Activated naive CD8-positive, alpha-beta T cell (primary cell): Measurements from ENCODE around the gene COPRS.
"Not testable (repeated sequence)": the region's sequence is repeated elsewhere in the genome, so short reads cannot be mapped to it uniquely, and the experiment has no call there.

Experiments
- H3K27ac Mint-ChIP-seq: one replicate; pipeline ENCODE4 v1.8.0; 2021; ENCODE audit warnings: mixed read lengths
- H3K27me3 Mint-ChIP-seq: one replicate; pipeline ENCODE4 v1.8.0; 2021; ENCODE audit warnings: mixed read lengths
- H3K36me3 Mint-ChIP-seq: one replicate; pipeline ENCODE4 v1.8.0; 2021; ENCODE audit warnings: mixed read lengths
- H3K4me1 Mint-ChIP-seq: one replicate; pipeline ENCODE4 v1.8.0; 2021; ENCODE audit warnings: low read depth, mixed read lengths
- H3K4me3 Mint-ChIP-seq: one replicate; pipeline ENCODE4 v1.8.0; 2021; ENCODE audit warnings: mild to moderate bottlenecking, mixed read lengths
- H3K9me3 Mint-ChIP-seq: one replicate; pipeline ENCODE4 v1.8.0; 2021; ENCODE audit warnings: low read depth, mixed read lengths

The COPRS gene

DNA sequence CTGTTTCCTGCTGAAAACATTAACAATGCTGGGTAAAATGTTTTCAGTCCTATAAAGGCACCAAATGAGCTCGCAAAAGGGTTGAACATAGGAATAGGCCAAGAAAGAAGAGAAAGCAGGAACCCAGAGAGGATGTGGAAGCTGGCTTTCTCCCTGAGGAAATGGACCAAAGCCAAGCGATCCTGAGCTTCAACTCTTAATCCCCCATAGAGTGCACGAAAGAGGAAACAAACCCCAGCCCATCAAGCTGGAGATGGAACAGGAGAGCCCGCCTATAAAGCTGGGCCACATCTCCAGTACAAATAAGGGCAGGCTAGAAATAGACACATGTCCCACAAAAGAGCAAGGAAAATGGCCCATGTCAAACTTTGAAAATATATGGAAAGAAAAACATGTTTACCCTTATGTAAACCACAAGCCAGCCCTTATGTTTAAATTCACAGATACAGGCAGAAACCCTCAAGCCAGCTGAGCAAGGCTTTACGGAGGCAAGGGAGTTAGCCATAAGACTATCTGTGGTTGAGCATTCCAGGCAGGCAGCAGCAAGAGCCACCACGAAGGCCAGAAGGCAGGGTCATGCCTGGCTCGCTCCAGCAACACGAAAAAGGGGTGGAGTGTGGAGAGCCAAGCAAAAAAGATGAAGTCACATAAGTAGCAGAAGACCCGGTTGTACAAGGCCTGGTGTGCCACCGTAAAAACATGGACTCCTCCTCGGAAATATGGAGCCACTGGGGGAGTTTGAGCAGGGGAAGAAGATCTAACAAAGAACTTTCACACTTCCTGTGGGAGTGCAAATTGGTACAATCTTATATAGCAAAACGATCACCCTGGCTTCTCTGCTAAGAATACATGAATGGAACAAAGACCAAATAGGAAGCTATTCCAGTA lies 27.8 kb downstream of the COPRS start:
- Mint-ChIP-seq H3K27me3 (no peaks in the 10 kb centered on the region), H3K4me1 (peaks cover 2% of the 10 kb centered on the region), H3K27ac (no peak overlapping the region), H3K9me3 (no peaks in the 10 kb centered on the region), H3K4me3 (no peak overlapping the region), H3K36me3 (no peaks in the 10 kb centered on the region)

- Mint-ChIP-seq H3K36me3 (no peaks in the 10 kb centered on the region), H3K27ac (no peak overlapping the region), H3K27me3 (no peaks in the 10 kb centered on the region), H3K4me1 (peaks cover 2% of the 10 kb centered on the region), H3K9me3 (no peaks in the 10 kb centered on the region), H3K4me3 (no peak overlapping the region)
These were observed 29.4 kb downstream of the COPRS start for GRCh38 chr17:31829649-31830048.

GRCh38 chr17:31828955-31829354 lies 30.1 kb downstream of the COPRS start:
- H3K4me1 Mint-ChIP-seq, H3K4me3 Mint-ChIP-seq, H3K27ac Mint-ChIP-seq, H3K9me3 Mint-ChIP-seq, H3K36me3 Mint-ChIP-seq, H3K27me3 Mint-ChIP-seq: not testable (repeated sequence)

DNA sequence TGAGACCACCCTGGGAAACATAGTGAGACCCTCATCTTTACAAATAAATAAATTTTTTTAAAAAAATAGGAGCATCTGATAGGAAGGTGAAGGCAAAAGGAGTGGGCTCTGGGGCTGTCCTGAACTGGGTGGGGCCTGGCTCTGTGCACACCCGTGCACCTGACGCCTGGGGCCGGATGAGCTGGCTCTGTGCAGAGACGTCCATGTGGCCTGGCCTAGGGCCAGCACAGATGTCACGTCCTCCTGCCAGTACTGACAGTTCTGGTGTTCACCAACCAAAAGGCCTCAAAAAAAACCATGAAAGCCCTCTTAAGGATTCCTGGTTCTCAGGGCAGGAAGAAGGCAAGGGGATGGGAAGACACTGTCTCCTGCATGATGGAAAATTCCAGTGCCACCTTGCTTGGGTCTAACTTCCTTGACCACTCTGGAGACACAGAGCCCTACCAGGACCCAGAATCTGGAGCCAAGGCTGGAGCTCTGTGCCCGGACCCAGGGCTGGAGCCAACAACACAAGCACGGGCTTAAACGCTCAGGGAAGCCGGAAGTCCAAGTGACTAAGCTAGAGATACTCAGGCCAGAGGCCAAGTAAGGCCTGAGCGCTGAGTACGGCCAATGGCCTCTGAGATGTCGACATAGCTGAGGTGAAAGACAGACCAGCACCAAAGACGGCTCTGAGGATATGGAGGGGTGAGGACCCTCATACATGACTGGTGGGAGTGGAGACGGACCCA lies 32.9 kb downstream of the COPRS start:
- Mint-ChIP-seq H3K9me3 (no peaks in the 10 kb centered on the region), H3K36me3 (no peaks in the 10 kb centered on the region), H3K4me3 (no peak overlapping the region), H3K27ac (no peak overlapping the region), H3K4me1 (no peaks in the 10 kb centered on the region), H3K27me3 (no peaks in the 10 kb centered on the region)

DNA sequence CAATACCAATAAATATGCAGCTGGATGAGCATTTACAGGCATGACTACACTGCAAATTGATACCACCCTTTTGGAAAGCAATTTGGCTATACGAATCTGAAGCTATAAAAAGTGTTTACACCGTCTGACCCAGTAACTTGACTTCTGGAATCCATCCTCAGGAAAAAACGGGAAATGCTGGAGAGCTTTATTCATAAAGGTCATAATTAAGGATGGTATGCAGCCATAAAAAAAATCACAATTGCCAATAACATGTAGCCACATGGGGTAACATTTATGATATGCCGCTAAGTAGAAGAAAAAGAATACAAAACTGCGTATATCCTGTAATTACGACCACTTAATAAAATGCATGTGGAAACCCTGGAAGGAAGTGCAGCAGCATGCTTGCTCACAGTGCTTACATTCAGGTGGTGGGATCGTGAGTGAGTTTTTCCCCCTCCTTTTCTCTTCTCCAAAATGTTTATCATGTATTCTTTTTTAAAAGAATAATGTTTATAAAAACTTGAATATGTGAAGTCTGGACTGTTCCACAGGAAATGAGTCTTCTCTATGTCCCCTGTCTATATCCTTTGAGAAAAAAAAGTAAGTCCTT lies 34.2 kb downstream of the COPRS start:
- H3K36me3 Mint-ChIP-seq, result no peaks in the 10 kb centered on the region
- H3K27me3 Mint-ChIP-seq, result no peaks in the 10 kb centered on the region
- H3K9me3 Mint-ChIP-seq, result no peaks in the 10 kb centered on the region
- no peak overlapping the region for H3K4me3 Mint-ChIP-seq
- H3K4me1 Mint-ChIP-seq, result no peaks in the 10 kb centered on the region
- H3K27ac Mint-ChIP-seq, result no peak overlapping the region

- Mint-ChIP-seq H3K36me3 (no peaks in the 10 kb centered on the region), H3K4me1 (no peaks in the 10 kb centered on the region), H3K27me3 (no peaks in the 10 kb centered on the region), H3K27ac (no peak overlapping the region), H3K4me3 (no peak overlapping the region), H3K9me3 (no peaks in the 10 kb centered on the region)
These were observed 36.0 kb downstream of the COPRS start for GRCh38 chr17:31823014-31823413.

- no peaks in the 10 kb centered on the region for H3K36me3 Mint-ChIP-seq
- no peaks in the 10 kb centered on the region for H3K27me3 Mint-ChIP-seq
- H3K9me3 Mint-ChIP-seq, result no peaks in the 10 kb centered on the region
- no peaks in the 10 kb centered on the region for H3K4me1 Mint-ChIP-seq
- H3K27ac Mint-ChIP-seq, result no peak overlapping the region
- H3K4me3 Mint-ChIP-seq, result no peak overlapping the region
These were observed 38.2 kb downstream of the COPRS start for GRCh38 chr17:31820691-31821435.

DNA sequence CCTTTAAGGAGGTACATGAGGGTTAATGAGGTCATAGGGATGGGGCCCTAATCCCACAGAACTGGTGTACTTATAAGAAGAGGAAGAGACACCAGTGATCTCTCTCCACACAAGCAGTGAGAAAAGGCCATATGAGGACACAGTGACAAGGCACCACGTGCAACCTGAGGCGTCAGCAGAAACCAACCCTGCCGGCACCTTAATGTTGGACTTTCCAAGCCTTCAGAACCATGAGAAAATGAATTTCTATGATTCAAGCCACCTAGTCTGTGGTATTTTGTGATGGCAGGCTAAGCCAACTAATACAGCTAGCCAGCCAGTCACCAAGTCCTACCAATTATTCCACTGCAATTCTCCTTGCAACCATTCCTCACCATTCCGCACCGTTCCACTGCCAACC lies 39.5 kb downstream of the COPRS start:
- Mint-ChIP-seq H3K27ac (no peak overlapping the region), H3K27me3 (no peaks in the 10 kb centered on the region), H3K4me3 (no peak overlapping the region), H3K4me1 (no peaks in the 10 kb centered on the region), H3K9me3 (no peaks in the 10 kb centered on the region), H3K36me3 (no peaks in the 10 kb centered on the region)

- not testable (repeated sequence) for H3K27ac Mint-ChIP-seq, H3K4me3 Mint-ChIP-seq, H3K36me3 Mint-ChIP-seq, H3K9me3 Mint-ChIP-seq, H3K4me1 Mint-ChIP-seq, H3K27me3 Mint-ChIP-seq
These were observed 40.2 kb downstream of the COPRS start for GRCh38 chr17:31818863-31819262.

- no peak overlapping the region for H3K27ac Mint-ChIP-seq
- H3K4me3 Mint-ChIP-seq, result no peak overlapping the region
- no peaks in the 10 kb centered on the region for H3K36me3 Mint-ChIP-seq
- no peaks in the 10 kb centered on the region for H3K9me3 Mint-ChIP-seq
- H3K27me3 Mint-ChIP-seq, result peaks cover 4% of the 10 kb centered on the region
- no peaks in the 10 kb centered on the region for H3K4me1 Mint-ChIP-seq
These were observed 43.8 kb downstream of the COPRS start for GRCh38 chr17:31815212-31815730.

DNA sequence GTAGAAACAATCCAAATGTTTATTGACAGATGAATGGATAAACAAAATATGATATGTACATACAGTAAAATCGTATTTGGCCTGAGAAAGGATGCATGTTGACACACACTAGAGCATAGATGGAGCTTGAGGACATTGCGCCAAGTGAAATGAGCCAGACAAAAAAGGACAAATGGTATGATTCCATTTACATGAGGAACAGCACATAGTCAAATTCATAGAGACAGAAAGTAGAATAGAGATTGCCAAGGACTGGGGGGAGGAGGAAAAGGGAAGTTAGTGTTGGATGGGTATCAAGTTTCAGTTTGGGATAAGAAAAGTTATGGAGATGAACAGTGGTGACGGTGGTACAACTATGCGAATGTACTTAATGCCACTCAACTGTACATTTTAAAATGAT lies 47.9 kb downstream of the COPRS start:
- no peaks in the 10 kb centered on the region for H3K9me3 Mint-ChIP-seq
- no peaks in the 10 kb centered on the region for H3K4me1 Mint-ChIP-seq
- peaks cover 6% of the 10 kb centered on the region for H3K27me3 Mint-ChIP-seq
- H3K36me3 Mint-ChIP-seq, result no peaks in the 10 kb centered on the region
- no peak overlapping the region for H3K27ac Mint-ChIP-seq
- no peak overlapping the region for H3K4me3 Mint-ChIP-seq

- H3K27ac Mint-ChIP-seq, H3K27me3 Mint-ChIP-seq, H3K4me3 Mint-ChIP-seq, H3K9me3 Mint-ChIP-seq, H3K4me1 Mint-ChIP-seq, H3K36me3 Mint-ChIP-seq: not testable (repeated sequence)
These were observed 49.2 kb downstream of the COPRS start for GRCh38 chr17:31809876-31810275.

GRCh38 chr17:31808521-31809050 lies 50.5 kb downstream of the COPRS start:
- no peak overlapping the region for H3K4me3 Mint-ChIP-seq
- H3K36me3 Mint-ChIP-seq, result no peaks in the 10 kb centered on the region
- H3K27me3 Mint-ChIP-seq, result peaks cover 6% of the 10 kb centered on the region
- H3K27ac Mint-ChIP-seq, result no peak overlapping the region
- no peaks in the 10 kb centered on the region for H3K4me1 Mint-ChIP-seq
- no peaks in the 10 kb centered on the region for H3K9me3 Mint-ChIP-seq

DNA sequence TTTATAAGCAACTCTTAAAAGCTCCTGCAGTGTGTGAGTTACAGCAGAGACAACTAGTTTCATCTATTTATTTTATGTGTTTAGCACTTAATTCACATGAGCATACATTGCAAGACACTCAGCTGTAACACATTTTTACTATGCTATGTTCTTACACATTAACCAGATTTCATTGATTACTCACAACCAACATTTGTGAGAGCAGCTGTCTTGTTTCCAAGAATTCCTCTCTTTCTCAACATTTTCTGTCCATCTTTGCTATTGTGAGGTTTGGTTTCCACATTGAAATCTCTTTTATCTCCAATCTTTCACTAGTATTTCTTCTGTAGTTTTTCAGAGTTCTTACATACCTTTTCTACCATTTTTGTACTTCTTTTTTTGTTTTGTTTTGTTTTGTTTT lies 51.2 kb downstream of the COPRS start:
- H3K4me1 Mint-ChIP-seq, result no peaks in the 10 kb centered on the region
- no peaks in the 10 kb centered on the region for H3K36me3 Mint-ChIP-seq
- no peak overlapping the region for H3K4me3 Mint-ChIP-seq
- H3K9me3 Mint-ChIP-seq, result no peaks in the 10 kb centered on the region
- H3K27me3 Mint-ChIP-seq, result peaks cover 4% of the 10 kb centered on the region
- no peak overlapping the region for H3K27ac Mint-ChIP-seq
